ENCODE results near the gene ATP8B4.
"Not testable (repeated sequence)": the region's sequence is repeated elsewhere in the genome, so short reads cannot be mapped to it uniquely, and the experiment has no call there.

ATP8B4 gene

DNA sequence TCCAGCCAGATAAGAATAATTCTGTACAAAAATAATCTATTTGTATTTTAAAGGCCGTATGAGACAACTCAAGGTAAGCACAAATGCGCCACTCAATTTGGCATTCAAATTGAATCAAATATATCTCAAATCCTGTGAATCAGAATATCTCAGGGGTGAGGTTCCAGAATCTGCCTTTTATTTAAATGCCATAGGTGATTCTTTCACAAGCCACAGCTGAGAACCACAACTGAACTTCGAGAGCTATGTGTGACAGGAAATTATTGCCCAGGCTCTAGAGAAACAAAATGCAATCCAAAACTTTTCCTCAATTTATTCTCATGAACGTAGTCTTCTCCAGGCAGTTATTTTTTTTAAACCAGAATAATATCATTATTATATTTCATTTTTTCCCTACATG lies 11.9 kb downstream of the ATP8B4 start:
- no peak for DNase-seq

GRCh38 chr15:50106457-50106856 lies 12.6 kb downstream of the ATP8B4 start:
- DNase-seq, result no peak

DNA sequence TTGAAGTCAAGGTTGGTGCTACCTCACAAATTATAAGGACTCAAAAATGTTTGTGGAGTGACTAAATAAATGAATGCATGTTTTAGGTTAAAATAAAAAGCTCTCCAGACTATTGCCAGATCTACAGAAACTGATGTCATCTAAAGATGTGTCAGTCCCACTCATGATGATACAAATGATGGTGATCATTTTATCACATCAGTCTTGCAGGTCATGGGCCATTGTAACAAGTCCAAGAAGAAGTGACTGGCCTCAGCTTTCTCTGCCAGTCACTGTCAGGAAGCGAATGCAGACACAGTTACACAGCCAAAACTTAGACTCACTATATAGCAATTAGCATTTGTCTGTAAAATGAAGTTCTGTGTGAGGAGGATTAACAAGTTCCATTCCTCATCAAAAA lies 18.5 kb downstream of the ATP8B4 start:
- DNase-seq, result no peak

- DNase-seq, result no peak
Observed at GRCh38 chr15:50098545-50098944, 20.5 kb downstream of the ATP8B4 start.

DNA sequence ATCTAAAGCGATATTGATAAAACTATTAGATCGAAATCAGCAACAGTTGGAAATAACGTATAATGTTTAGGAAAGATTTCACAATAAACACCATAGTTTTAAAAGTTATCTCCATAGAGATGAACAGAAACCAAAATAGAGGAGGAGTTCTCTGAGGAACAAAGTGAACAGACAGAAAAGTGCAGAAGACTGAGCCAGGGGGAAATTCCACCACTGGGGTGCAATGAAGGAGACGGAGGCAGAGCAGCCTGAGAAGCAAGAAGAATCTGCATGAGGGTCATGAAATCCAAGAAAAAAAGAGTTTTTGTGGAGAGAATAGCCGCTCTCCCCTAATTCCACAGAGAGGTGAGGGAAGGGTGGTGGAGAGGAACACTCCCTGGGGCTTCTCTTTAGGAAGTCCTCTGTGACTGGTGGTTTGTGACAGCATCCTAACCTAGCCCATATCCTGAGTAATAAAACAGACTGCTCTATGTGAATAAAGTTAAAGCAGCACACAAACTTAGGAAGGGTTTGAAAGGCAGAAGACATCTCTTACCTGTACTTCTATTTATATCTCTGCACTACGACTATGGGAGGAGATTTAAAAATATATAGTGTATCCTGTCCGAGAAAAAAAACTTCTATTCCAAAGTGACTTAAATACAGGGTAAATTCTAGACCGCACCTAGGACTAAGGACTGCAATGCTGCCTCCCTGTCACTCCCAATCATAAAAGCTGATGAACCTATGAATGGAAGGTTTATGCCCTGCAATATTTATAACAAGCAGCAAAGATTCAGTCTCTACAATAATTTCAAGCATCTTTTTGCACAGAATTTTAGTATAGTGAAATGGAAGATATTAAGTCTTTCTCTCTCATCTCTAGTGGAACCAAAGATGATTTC lies 22.9 kb downstream of the ATP8B4 start:
- DNase-seq, result no peak

DNA sequence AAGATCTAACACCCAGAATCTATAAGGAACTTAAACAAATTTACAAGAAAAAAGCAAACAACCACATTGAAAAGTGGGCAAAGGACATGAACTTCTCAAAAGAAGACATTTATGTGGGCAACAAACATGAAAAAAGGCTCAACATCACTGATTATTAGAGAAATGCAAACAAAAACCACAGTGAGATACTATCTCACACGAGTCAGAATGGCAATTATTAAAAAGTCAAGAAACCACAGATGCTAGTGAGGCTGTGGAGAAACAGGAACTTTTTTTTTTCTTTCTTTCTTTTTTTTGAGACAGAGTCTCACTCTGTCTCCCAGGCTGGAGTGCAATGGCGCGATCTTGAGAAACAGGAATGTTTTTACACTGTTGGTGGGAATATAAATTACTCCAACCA lies 29.6 kb downstream of the ATP8B4 start:
- not testable (repeated sequence) for DNase-seq

DNA sequence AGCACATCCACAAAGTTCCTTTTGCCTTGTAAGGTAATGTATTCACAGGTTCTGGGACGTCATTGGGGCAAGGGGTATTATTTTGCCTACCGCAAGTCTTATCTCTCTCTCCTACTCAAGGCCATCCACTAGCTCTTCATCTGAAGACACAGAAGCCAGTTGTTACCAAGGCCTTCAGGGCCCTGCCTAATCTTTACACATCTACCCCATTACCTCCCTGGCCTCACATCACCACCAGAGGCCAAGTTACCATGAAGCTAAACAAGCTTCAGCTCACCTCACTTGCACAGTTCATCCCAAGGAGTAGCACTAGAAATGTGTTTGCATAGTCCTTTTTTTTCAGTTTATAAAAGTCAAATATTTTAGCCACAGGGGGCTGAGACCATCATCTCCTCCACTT lies 34.1 kb downstream of the ATP8B4 start:
- DNase-seq, result no peak

- no peak for DNase-seq
Observed at GRCh38 chr15:50083424-50084025, 35.5 kb downstream of the ATP8B4 start.

DNA sequence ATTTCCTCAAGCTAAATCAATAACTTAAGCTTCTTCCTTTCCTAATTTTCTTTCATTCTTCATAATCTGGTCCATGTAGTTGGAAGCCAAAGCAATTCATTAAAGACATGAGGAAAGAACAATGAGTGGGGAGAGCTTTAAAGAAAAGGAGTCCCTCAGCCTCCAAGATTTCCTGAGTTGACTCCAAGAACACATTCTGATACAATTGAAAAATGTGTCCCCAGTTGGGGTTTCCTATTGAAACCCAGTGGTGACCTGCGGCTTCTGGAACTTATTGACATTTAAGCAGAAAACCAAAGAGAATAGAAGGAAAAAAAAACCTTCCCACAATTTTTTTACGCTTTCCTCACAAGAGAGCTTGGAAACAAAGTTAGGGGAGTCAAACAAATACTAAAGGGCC lies 37.0 kb downstream of the ATP8B4 start:
- DNase-seq, result no peak

GRCh38 chr15:50077651-50078050 lies 41.4 kb downstream of the ATP8B4 start:
- no peak for DNase-seq

DNA sequence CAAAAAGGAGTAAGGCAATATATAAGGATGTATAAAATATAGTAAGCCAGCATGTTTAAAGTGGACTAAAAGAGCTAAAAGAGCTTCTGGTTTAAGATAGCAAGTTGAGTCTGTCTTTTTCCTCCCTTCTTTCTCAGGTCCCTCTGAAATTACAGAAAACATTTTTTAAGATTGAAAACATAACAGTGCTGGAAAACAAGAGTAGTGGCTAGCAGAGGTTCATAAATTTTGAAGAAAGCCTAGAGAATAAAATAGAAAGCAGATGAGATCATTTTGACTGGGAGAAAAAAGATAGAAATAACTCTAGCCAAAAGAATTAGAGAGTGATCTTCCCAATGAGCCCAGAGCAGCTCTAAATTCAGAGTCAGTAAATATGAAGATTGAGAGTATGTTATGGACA lies 41.9 kb downstream of the ATP8B4 start:
- DNase-seq, result no peak

DNA sequence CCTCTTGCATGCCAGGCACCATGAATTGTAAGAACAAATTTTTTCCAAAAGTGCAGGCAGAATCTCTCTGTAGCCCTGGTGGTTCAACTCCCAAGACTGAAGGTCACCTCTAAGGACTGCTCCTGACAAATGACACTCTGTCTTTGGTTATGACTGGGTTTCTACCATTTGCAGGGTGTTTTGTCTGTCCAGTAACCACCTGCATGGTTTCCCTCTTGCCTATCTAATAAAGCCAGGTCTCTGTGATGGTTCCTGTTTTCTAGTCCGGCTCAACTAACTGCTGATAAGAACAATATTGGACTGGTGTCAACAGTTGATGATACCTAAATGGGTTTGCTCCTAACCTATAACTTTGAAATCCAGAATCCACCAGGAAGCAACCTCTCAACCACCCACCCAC lies 43.7 kb downstream of the ATP8B4 start:
- no peak for DNase-seq

GRCh38 chr15:50071551-50072258 lies 47.3 kb downstream of the ATP8B4 start:
- no peak for DNase-seq

- DNase-seq, result no peak
Observed at GRCh38 chr15:50068016-50068415, 51.0 kb downstream of the ATP8B4 start.

DNA sequence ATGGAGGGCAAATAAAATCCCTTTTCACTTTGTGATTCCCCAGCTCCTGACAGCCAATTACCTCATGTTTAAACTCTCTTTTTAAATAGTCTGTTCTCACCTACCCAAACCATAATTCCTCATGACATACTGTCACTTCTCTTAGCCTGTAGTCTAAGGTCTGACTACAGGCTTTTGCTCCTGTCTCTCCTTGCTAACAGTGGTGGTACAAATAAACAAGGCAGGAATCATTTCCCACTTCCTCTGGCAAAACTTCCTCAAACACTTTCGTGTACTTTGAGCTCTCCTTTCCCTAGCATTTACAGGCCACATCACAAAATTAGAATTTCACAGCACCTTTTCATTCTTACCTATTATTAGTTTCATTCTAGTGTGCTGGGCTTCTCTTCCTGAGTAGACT lies 51.8 kb downstream of the ATP8B4 start:
- DNase-seq, result no peak

DNA sequence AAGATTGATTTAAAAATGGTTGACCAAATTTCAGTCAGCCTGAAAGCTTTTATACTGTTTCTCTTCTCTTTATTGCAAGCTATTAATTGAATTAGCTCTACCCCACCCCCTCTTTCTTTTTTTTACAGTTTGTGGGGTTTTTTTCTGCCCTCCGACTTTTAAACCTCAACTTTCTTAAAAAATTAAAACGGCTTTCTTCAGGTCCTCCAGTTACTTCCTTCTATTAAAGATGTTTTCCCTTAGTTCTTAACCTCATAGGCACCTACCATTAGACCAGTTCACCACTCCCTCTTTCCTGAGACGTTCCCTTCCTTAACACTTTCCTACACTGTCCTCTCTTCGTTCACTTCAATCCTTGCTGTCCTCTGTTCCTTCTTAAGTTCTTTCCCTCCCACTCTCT lies 52.4 kb downstream of the ATP8B4 start:
- DNase-seq, result no peak

DNA sequence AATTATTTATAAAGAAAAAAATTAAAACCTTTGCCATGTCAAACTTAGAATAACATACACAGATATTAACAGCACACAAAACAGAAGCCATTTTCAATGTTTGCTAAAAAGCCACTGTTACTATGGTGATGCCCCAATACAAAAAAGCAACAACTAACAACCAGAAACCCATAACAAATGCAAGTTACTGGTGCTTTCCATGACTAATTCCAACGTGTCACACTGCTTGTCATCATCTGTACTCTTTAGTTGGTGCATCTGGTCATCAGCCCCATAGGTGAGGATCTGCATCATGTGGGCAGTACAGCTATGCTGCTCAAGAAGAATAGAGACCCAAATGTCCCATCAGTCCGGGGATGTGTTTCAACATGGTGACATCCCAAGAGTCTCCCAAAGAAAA lies 52.8 kb downstream of the ATP8B4 start:
- DNase-seq, result no peak

- no peak for DNase-seq
Observed at GRCh38 chr15:50065279-50065678, 53.8 kb downstream of the ATP8B4 start.

GRCh38 chr15:50064673-50065072 lies 54.4 kb downstream of the ATP8B4 start:
- no peak for DNase-seq

DNA sequence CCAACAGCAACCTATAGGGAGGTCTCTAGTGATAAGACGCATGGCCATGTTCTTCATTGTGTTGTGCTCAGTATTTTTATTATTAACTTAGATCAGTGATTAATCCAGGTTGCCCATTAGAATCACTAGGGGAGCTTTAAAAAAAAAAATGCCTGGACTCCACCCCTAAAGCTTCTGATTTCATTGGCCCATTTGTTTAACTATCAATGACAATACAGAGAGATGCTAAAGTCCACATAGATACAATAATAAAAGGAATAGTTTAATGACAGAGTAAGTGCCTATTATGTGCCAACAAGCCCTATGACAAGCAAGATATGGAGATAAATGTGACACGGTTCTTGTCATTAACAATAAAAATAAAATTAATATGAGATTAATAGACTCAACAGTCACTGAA lies 55.8 kb downstream of the ATP8B4 start:
- no peak for DNase-seq

GRCh38 chr15:50061503-50061902 lies 57.5 kb downstream of the ATP8B4 start:
- no peak for DNase-seq

DNA sequence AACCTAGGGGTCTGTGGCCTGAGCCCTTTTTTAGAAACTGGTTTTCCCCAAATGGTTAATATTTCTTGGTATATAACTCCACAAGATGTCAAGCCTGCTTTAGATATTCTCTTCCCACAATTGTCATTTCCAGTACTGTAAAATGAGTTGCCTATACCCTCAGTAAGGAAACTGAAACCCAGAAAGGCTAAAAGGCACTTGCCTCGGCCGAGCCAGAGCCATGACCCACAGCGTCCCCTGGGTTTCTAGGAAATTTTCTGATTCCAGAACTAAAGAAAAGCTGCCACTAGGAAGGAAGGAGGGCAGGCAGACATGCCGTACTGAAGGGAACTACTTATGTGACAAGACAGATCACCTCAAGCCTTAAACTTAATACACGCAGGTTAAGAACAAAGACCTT lies 59.1 kb downstream of the ATP8B4 start:
- DNase-seq, result no peak

GRCh38 chr15:50059203-50059772 lies 59.7 kb downstream of the ATP8B4 start:
- DNase-seq, result no peak
